HepG2 (cell line): Measurements from ENCODE around the gene SLC4A8. TPM values are rescaled to one million over a fixed set of nuclear protein-coding genes. Genes with fewer than 3 reads are reported as not detected.
A peak's percentile ranks its signal among the peaks of the same experiment; 100 is the strongest.

Source experiments
- ATAC-seq: fragments of 200-7000 bp; cut with Tn5 transposase; 3 replicates; pipeline ENCODE4 v1.9.1; 2020; ENCODE audit warnings: mild to moderate bottlenecking, moderate library complexity
- BruUV-seq: library from RNA; stranded (reverse); fragments of 400-500 nt; replicated peaks from 2 replicates; lab custom pipeline; 2021; lab: Mats Ljungman, UMichigan
- CTCF ChIA-PET: fragments of 300-600 bp; formaldehyde crosslinking; extraction: SDS; loops from one replicate; lab custom pipeline; 2021; ENCODE audit warnings: low total read pairs, inconsistent platforms, low intra/inter-chr PET ratio; lab: Yijun Ruan, JAX
- POLR2A ChIA-PET: fragments of 350-600 bp; sonication (Branson Sonifier 250); formaldehyde crosslinking; loops from one replicate; lab custom pipeline; 2020; ENCODE audit warnings: antibody characterized with exemption, inconsistent platforms; lab: Yijun Ruan, JAX
- DNase-seq: peaks from one replicate; pipeline ENCODE4 v3.0.0-alpha.2; 2015; ENCODE audit warnings: low spot score
- FAIRE-seq: peaks from 3 replicates; lab custom pipeline; 2011; peaks lifted over from hg19 to GRCh38; lab: Jason Lieb, UNC
- H2AFZ ChIP-seq: one replicate; pipeline ENCODE4 v1.6.1; 2011; ENCODE audit warnings: low read length, inconsistent platforms
- H3K27ac ChIP-seq: fragments of 300-600 bp; 3 replicates; pipeline ENCODE4 v1.8.0; 2011; ENCODE audit warnings: mixed run types, mild to moderate bottlenecking, mixed read lengths, low read length, inconsistent platforms; ENCODE audit not compliant: insufficient read depth; ENCODE audit errors: extremely low read length
- H3K27me3 ChIP-seq, 2 experiments: fragments of 200-600 bp in 1 of 2; 2 replicates in 1 of 2; 3 replicates in 1 of 2; pipeline versions ENCODE4 v1.6.0 to v1.8.0; 2011; ENCODE audit warnings: low read length in 2 of 2, mild to moderate bottlenecking in 2 of 2, moderate library complexity in 2 of 2, inconsistent platforms in 1 of 2; ENCODE audit not compliant: insufficient read depth in 2 of 2, control insufficient read depth in 1 of 2
- H3K36me3 ChIP-seq, 2 experiments: fragments of 200-600 bp in 1 of 2; replicated peaks in 1 of 2; 2 replicates in 1 of 2; 3 replicates in 1 of 2; pipeline versions ENCODE4 v1.5.1 to v1.8.0; 2011; ENCODE audit warnings: low read length in 2 of 2, inconsistent platforms in 1 of 2; ENCODE audit not compliant: insufficient read depth in 2 of 2, control insufficient read depth in 1 of 2
- H3K4me1 ChIP-seq: 2 replicates; pipeline ENCODE4 v1.5.1; 2012; ENCODE audit warnings: low read length, inconsistent platforms; ENCODE audit not compliant: insufficient read depth
- H3K4me2 ChIP-seq: 2 replicates; pipeline ENCODE4 v1.6.0; 2011; ENCODE audit warnings: low read depth, low read length, inconsistent platforms
- H3K4me3 ChIP-seq, 3 experiments: fragments of 200-600 bp in 1 of 3; sonication (generic), shearing (Covaris generic) in 1 of 3; replicated peaks in 1 of 3; 2 replicates each; pipeline ENCODE4 v1.5.1; 2011 to 2016; ENCODE audit warnings: low read length in 3 of 3, inconsistent platforms in 2 of 3, low read depth in 2 of 3, mild to moderate bottlenecking in 2 of 3, control low read depth in 1 of 3, mixed read lengths in 1 of 3; ENCODE audit not compliant: insufficient read depth in 1 of 3
- H3K79me2 ChIP-seq: one replicate; pipeline ENCODE4 v1.6.1; 2011; ENCODE audit warnings: low read length, inconsistent platforms; ENCODE audit not compliant: insufficient read depth
- H3K9ac ChIP-seq: 2 replicates; pipeline ENCODE4 v1.6.0; 2011; ENCODE audit warnings: mild to moderate bottlenecking, low read depth, low read length, inconsistent platforms; ENCODE audit not compliant: insufficient read depth
- H3K9me3 ChIP-seq: 2 replicates; pipeline ENCODE4 v1.5.1; 2012; ENCODE audit warnings: mild to moderate bottlenecking, low read length
- H4K20me1 ChIP-seq: 2 replicates; pipeline ENCODE4 v1.6.0; 2011; ENCODE audit warnings: inconsistent platforms, mild to moderate bottlenecking, low read length, moderate library complexity; ENCODE audit not compliant: insufficient read depth
- CTCF ChIP-seq: sonication (generic); formaldehyde crosslinking; IDR thresholded peaks from 2 replicates; pipeline ENCODE4 v1.5.0; 2020; ENCODE audit warnings: mild to moderate bottlenecking, missing genetic modification reagents, moderate library complexity
- RAD21 ChIP-seq: fragments of 450-650 bp; formaldehyde crosslinking; IDR thresholded peaks from 2 replicates; pipeline ENCODE4 v1.5.0; 2020; ENCODE audit warnings: mild to moderate bottlenecking
- SMC3 ChIP-seq: IDR thresholded peaks from 2 replicates; pipeline ENCODE4 v1.6.1; 2011; ENCODE audit warnings: low read length, improper control_type of control experiment
- STAG1 ChIP-seq: sonication (generic); formaldehyde crosslinking; IDR thresholded peaks from 2 replicates; pipeline ENCODE4 v1.4.0; 2020; ENCODE audit warnings: missing genetic modification reagents
- ZFP36 ChIP-seq: fragments of 150-350 bp; IDR thresholded peaks from 2 replicates; pipeline ENCODE4 v1.6.1; 2018; ENCODE audit warnings: borderline replicate concordance, low read length, low read depth; ENCODE audit not compliant: partially characterized antibody
- ZSCAN5A ChIP-seq: sonication (generic); formaldehyde crosslinking; IDR thresholded peaks from 2 replicates; pipeline ENCODE4 v1.8.0; 2022; ENCODE audit warnings: mild to moderate bottlenecking, missing genetic modification reagents, borderline replicate concordance
- WGBS: methylation state at CpG from one replicate; pipeline ENCODE4 v1.1.6; 2017; ENCODE audit warnings: low lambda C conversion rate; 5-methylcytosine and 5-hydroxymethylcytosine counted together
- in situ Hi-C: cut with HindIII; loops from 2 replicates; pipeline ENCODE4 v1.10.0; 2017; ENCODE audit warnings: low pct_unique_long_range_greater_than_20kb; ENCODE audit not compliant: extremely low pct_ligation_motif_present
- intact Hi-C: fragments of 100-400 bp; cut with micrococcal nuclease; formaldehyde crosslinking; loops from one replicate; pipeline ENCODE4 v1.10.0; 2022; ENCODE audit not compliant: unreplicated experiment
- polyA plus RNA-seq, 8 experiments: library from polyadenylated mRNA; depleted of rRNA in 3 of 8; stranded (reverse) in 7 of 8; unstranded in 1 of 8; fragments of >200 nt; fragmentation: Illumina TruSeq in 4 of 8; extraction: Trizol in 4 of 8; gene quantifications; 2 replicates each; pipeline versions ENCODE4 v1.2.1 to v1.2.3, GENCODE V29; 2011 to 2016; ENCODE audit warnings: low read depth in 4 of 8, missing spikeins in 1 of 8, mixed read lengths in 1 of 8; ENCODE audit not compliant: insufficient read depth in 1 of 8
- total RNA-seq, 5 experiments: library from RNA; depleted of rRNA; stranded (reverse); fragments of >200 nt; fragmentation: Illumina TruSeq; extraction: Trizol; gene quantifications; 2 replicates each; pipeline ENCODE4 v1.2.3, GENCODE V29; 2016; ENCODE audit warnings: low read depth in 1 of 5

SLC4A8 gene
- total and polyA plus RNA-seq, 2 of the 13 experiments (the other 11 are each of a cell fraction or from before 2014, with no cell fraction given) = under 0.01 to 0.07 TPM

DNA sequence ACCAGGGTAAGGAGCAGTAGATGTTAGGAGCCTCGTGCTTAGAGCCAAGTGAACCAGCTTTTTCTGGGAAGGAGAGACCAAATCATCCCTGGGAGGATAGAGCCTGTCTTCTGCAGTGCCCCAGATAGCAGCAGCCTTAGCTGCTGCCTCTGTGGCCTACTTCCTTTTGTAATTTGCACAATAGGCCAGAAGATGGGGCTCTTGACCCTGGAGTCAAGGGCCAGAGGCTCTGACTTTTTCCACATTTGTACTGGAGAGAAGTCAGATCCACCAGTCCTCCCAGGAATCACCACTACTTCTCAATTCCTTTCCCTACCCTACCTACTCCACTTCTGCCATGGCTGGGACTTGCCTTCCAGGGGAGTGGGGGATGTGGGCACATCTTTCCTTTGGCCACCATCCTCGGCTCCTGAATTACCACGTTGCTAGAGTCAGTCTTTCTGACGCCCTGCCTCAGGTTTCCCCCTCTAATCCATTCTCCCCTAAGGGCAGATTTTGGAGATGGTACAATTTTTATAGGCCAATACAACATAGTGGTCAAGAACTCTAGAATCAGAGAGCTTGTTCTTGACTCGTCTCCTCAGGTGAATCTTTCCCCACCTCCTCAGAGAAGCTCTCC, 3.3 kb upstream of the SLC4A8 start:
- DNase-seq (peak; percentile 48), FAIRE-seq (peak; percentile 53), ATAC-seq (peak; percentile 60)
- Histone ChIP-seq H3K36me3 (no peaks in the 10 kb centered on the region), H3K4me2 (no peak overlapping the region), H3K4me3 (no peak overlapping the region), H2AFZ (no peak overlapping the region), H3K27me3 (peaks cover 0 to 8% of the 10 kb centered on the region in 2 experiments; a peak in 2 of 5 replicates), H3K27ac (no peak overlapping the region), H4K20me1 (no peaks in the 10 kb centered on the region), H3K79me2 (no peaks in the 10 kb centered on the region), H3K9me3 (no peaks in the 10 kb centered on the region), H3K4me1 (no peaks in the 10 kb centered on the region), H3K9ac (no peak overlapping the region)
- intact Hi-C loops = loop anchor here (1.0 to 5.0 kb wide), 4 partner anchors 111 to 454 kb away; a partner anchor contains a TSS
- BruUV-seq = no TSS peak
- ChIA-PET POLR2A (no interaction called here), CTCF (interaction anchor here (0.8 to 2.8 kb wide), 5 partner anchors 110 to 454 kb away, joined by 3 to 39 read pairs (median 7); no protein-coding TSS in a partner anchor)
- TF ChIP-seq ZSCAN5A (no peak), CTCF (CRISPR knock-in tag) (peak; percentile 83), SMC3 (peak; percentile 85), RAD21 (peak; percentile 77), ZFP36 (no peak), STAG1 (CRISPR knock-in tag) (peak; percentile 83)
- whole genome bisulfite sequencing = 8% methylated on average over 5 of the region's 5 CpGs
- in situ Hi-C loops = loop anchor here (5.0 kb wide), 3 partner anchors 106 to 396 kb away; no protein-coding TSS in a partner anchor
